Measurements from ENCODE around the gene BCL7C.

BCL7C gene

DNA sequence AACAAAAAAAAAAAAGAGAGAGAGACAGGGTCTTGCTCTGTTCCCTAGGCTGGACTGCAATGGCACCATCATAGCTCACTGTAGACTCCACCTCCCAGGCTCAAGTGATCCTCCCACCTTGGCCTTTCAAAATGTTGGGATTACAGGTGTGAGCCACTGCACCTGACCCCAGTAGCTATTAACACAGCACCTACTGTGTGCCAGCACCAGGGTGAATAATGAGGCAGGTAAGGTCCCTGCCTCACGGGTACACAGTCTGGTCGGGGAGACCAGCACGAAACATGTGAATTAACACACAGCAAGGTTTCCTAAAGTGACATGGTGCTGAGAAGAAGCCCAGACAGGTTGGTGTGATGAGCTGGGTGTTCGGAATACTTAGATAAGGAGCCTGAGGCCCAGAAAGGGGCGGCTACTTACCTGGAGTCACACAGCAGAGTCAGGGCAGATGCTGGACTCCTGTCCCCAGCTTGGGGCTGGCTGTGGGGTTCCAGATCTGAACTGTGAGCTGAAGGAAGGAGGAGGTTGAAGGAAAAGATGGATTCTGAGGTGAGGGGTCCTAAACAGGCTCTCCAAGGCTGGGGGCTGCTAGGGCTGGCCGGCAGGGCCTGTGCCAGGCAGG, 19.0 kb upstream of the BCL7C start:
- DNase-seq (ENCODE audit: low spot score): no peak
- TF ChIP-seq, protein P1, sequence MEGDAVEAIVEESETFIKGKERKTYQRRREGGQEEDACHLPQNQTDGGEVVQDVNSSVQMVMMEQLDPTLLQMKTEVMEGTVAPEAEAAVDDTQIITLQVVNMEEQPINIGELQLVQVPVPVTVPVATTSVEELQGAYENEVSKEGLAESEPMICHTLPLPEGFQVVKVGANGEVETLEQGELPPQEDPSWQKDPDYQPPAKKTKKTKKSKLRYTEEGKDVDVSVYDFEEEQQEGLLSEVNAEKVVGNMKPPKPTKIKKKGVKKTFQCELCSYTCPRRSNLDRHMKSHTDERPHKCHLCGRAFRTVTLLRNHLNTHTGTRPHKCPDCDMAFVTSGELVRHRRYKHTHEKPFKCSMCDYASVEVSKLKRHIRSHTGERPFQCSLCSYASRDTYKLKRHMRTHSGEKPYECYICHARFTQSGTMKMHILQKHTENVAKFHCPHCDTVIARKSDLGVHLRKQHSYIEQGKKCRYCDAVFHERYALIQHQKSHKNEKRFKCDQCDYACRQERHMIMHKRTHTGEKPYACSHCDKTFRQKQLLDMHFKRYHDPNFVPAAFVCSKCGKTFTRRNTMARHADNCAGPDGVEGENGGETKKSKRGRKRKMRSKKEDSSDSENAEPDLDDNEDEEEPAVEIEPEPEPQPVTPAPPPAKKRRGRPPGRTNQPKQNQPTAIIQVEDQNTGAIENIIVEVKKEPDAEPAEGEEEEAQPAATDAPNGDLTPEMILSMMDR (IDR thresholded peaks at IDR 0.05; ENCODE audit: extremely low read depth, insufficient read depth, missing control alignments): no peak
- in situ Hi-C loops (cut with MboI; ENCODE audit: low pct_unique_long_range_greater_than_20kb, low sequenced_read_pairs, unreplicated experiment): no loop called here

DNA sequence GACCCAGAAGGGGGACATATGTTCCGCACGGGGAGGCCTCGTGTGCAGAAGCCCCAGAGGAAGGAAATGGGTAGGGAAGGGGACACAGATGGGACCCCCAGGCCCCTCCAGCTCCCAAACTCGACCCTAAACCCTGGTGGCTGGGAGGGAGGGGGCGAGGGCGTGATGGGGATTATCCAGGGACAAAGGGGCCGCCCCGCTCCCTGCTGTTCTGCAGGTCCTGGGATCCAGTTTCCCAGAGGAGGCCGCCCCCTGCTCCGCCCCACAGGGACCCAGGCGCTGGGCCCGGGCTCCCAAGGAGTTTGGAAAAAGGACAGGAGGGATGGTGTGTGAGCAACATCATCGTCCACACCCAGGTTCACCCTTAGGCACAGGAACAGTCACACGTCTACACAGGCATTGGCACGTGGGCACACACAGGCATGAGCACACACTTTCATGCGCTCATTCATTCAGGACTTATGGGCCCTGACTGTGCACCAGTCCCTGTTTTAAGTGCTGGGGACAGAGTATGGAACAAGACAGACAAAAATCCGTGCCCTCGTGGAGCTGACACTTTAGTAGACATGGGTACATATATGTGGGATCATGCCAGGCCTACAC, 16.7 kb upstream of the BCL7C start:
- DNase-seq (ENCODE audit: low spot score): no peak
- in situ Hi-C loops (cut with MboI; ENCODE audit: low pct_unique_long_range_greater_than_20kb, low sequenced_read_pairs, unreplicated experiment): no loop called here
- TF ChIP-seq, protein P1 (IDR thresholded peaks at IDR 0.05; ENCODE audit: extremely low read depth, insufficient read depth, missing control alignments): no peak

DNA sequence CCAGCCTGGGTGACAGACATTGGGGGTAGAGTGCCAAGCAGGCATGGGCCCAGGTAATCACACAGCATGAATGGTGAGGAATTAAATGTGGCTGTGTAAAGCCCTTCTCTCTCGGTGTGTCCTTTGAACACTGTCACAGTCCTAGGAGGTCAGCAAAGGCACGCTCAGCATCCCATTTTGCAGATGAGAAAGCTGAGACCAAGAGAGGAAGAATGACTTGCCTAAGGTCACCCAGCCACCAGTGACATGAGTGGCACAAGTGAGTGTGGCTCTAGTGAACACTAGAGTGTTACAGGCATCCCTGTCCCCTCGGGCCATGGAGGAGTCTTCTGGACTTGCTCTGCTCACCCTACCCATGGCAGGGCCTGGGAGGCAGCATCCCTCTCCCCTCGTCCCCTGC, 13.2 kb upstream of the BCL7C start:
- in situ Hi-C loops (cut with MboI; ENCODE audit: low pct_unique_long_range_greater_than_20kb, low sequenced_read_pairs, unreplicated experiment): no loop called here
- TF ChIP-seq, protein P1 (IDR thresholded peaks at IDR 0.05; ENCODE audit: extremely low read depth, insufficient read depth, missing control alignments): no peak
- no peak for DNase-seq (ENCODE audit: low spot score)

DNA sequence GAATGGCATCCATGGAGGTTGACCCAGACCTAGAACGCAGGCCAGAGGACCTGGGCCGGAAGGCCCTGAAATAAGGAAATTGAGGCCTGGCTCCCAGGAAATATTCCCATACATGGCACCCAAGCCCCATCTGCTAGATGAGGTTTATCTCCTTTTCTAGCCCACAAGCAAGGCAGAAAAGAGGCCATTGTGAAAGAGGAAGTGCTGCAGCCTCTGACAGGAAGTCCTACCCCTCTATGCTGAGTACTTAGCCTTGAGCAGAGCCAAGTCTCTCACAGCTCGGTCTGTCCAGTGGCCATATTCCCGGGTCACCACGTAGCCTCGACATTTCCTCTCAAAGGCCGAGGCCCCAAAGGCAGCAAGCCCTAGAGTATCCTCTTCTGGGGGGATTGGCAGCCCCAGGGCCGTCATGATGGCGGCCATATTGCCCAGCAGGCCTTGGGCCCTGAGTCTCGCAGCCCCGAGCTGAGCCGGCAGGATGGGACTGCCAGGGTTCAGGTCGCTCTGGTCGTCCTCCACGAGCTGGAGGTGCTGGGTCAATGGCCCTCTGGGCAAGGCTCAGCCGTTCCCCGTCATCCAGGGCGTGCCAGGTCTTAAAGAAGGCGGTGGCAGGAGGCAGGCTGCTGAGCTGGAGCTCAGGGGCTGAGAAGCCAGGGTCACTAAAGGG, 10.4 kb upstream of the BCL7C start:
- TF ChIP-seq, protein P1 (IDR thresholded peaks at IDR 0.05; ENCODE audit: extremely low read depth, insufficient read depth, missing control alignments): no peak
- in situ Hi-C loops (cut with MboI; ENCODE audit: low pct_unique_long_range_greater_than_20kb, low sequenced_read_pairs, unreplicated experiment): no loop called here
- DNase-seq (ENCODE audit: low spot score): peak; percentile 38

DNA sequence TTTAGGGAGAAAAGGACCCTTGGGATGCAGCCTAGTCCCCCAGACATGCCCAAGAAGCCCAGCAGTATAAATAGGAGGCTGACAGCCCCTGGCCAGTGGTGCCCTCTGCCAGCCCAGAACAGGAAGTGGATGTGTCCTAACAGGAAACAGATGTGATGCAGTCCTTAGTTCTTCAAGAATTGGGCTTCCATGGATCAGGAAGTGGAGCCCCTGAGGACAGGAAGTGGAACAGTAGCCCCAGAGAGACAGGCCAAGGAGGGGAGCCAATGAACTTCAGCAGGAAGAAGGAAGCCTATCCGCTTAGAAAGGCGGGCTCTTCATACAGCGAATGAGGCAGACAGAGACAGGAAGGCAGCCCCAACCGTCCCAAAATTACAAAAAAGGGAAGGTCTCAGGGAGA, 9.7 kb upstream of the BCL7C start:
- in situ Hi-C loops (cut with MboI; ENCODE audit: low pct_unique_long_range_greater_than_20kb, low sequenced_read_pairs, unreplicated experiment): no loop called here
- DNase-seq (ENCODE audit: low spot score): peak; percentile 49
- TF ChIP-seq, protein P1 (IDR thresholded peaks at IDR 0.05; ENCODE audit: extremely low read depth, insufficient read depth, missing control alignments): no peak

DNA sequence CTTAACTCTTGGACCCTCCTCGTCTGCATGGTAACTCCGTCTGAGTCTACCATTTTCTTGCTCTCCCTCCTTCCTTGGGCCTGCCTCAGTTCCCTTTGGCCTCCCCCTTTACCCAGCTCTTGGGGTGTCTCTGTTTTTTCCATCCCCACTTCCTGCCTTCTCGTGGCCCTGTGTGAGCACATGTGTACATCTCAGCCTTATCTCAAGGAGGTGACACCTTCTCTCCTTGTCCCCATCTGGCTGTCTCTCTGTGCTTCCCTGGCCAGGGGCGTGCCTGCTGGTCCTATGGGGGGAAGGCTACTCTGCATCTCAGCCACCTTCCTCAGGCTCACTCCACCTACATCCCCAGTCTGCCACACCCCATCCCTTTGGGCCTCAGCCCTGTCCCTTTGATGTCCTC, 9.1 kb upstream of the BCL7C start:
- DNase-seq (ENCODE audit: low spot score): peak; percentile 38
- in situ Hi-C loops (cut with MboI; ENCODE audit: low pct_unique_long_range_greater_than_20kb, low sequenced_read_pairs, unreplicated experiment): no loop called here
- TF ChIP-seq, protein P1 (IDR thresholded peaks at IDR 0.05; ENCODE audit: extremely low read depth, insufficient read depth, missing control alignments): no peak
